NOMO-1 treated with DMSO at 0.1 percent for 48 hours (cell line): ENCODE results near the gene EIF2A.
A peak's percentile ranks its signal among the peaks of the same experiment; 100 is the strongest.
"Not testable (repeated sequence)": the region's sequence is repeated elsewhere in the genome, so short reads cannot be mapped to it uniquely, and the experiment has no call there.

Source experiments
- DNase-seq: peaks from one replicate; lab custom pipeline; 2025; ENCODE audit not compliant: unreplicated experiment; lab: John Stamatoyannopoulos, UW

Gene EIF2A

DNA sequence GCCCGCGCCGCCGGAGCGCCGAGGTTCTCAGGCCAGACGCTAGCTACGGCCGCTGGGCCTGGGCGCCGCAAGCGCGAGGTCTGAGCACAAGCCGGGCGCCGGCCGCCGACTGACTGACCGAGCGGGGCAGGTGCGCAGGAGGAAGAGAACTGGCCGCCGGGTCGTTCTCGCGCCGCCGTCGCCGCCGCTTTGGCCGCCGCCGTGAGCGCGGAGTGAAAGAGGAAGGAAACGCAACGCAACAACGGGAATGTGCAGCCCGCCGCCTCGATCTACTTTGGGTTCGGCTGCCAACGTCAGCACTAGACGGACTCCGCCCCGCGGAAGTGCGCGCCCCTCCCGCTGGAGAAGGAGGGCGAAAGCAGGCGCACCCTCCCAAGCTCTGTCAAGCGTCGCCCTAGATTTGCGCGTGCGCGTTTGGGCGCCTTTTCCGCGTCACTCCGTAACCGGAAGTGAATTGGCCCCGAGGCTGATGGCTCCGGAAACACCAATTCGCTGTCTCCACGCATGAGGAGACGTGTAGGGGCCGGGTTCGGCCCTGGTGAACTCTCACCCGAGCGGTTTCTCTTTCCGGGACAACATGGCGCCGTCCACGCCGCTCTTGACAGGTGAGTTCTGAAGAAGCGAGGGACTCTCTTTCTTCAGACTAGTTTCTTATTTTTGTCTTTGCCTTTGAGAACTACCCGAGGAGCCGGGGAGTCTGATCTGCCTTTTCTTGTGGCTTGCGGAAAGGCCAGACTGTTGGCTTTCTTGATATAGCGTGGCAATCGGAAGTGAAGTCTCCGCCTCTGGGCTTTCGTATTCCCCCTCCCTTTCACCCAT lies at the start of gene EIF2A, which contains the start of gene SERP1:
Gene EIF2A, plus strand, starts transcription at position 562 of the 819 bp plus-strand sequence. Its CDS starts 16 bp downstream, at position 578.
Gene SERP1, minus strand, starts transcription at position 271 of the 819 bp plus-strand sequence. CDS start 361 bp downstream, outside the sequence.
- peak; percentile 100 for DNase-seq

DNA sequence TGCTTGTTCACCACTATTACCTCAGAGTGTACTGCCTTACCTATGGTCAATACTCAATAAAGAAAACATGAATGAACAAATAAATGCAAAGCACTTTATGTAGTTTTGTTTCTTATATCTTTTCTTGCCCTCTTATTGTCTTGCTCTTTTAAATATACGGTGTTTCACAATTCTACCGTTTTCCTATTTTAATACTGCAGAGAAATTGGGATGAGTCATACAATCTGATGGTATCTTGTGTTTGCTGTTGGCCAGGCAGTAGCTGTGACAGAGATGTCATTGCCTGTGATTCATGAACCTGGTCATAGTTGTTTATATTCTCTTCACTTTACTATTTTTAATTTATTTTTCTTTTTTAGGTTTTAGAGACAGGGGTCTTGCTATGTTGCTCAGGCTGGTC lies 48.6 kb upstream of the EIF2A start:
- peak; percentile 41 for DNase-seq

DNA sequence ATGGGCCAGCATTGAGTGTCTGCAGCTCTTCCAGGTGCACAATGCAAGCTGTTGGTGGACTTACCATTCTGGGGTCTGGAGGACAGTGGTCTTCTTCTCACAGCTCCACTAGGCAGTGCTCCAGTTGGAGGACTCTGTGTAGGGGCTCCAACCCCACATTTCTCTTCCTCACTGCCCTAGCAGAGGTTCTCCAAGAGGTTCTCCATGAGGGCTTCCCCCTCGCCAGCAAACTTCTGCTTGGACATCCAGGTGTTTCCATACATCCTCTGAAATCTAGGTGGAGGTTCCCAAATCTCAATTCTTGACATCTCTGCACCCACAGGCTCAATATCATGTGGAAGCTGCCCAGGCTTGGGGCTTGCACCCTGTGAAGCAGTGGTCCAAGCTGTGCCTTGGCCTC lies 45.6 kb upstream of the EIF2A start:
- DNase-seq: not testable (repeated sequence)

DNA sequence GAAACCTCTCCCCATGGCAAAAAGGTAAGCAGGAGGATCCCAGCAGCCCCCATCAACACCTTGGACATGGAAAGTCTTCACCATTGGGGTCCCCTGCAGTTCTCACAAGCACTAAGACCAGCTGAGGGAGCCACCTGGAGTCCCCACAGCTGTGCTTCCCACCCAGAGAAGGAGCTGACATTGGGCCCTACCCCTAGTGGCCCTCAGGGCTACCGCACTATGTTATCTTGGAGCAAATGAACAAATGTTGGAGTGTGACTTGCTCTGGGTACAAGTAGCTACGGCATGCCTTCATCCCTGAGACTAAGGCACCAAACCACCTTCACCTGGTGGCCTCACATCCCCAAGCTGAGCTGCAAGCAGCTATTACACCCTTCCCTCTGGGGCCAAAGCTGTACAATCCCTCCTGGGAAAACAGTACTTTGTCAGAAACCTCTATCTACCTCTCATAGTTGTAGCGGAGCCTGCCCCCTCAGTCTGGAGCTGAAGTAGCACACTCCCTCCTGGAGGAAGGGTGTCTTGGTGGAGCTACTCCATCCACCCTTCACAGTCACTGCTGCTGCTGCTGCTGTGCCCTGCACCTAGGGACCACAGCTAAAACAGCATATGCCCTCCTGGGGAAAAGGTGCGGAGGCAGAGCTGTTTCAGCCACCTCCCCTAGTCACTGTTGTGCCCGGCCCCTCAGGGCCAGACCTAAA lies 43.0 kb upstream of the EIF2A start:
- no peak for DNase-seq

DNA sequence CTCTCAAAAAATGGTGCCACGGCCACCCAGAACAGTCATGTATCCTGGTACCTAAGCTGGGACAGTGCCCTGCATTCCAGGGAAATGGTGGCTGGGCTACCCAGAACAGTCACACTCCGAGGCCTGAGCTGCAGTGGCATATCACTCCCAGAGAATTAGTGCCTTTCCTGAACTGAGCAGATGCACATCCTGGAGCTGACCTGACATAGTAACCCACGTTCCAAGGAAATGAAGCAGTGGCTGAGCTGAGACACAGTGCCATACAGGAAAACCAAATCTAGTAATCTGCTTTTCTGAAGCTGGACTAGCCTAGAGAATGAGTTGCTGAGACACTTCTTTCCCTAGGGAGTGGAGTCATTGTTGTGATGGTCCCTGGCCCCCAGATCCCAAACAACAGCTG lies 42.1 kb upstream of the EIF2A start:
- no peak for DNase-seq

DNA sequence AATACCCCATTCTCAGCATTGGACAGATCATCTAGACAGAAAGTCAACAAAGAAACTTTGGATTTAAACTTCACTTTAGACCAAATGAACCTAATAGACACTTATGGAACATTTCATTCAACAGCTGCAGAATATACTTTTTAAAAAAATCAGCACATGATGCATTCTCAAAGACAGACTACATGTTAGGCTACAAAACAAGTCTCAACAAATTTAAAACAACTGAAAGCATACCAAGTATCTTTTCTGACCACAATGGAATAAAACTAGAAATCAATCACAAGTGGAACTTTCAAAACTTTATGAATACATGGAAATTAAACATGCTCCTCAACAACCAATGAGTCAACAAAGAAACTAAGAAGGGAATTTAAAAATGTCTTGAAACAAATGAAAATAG lies 38.2 kb upstream of the EIF2A start:
- DNase-seq: no peak

GRCh38 chr3:150509780-150510179 lies 36.8 kb upstream of the EIF2A start:
- no peak for DNase-seq

GRCh38 chr3:150511122-150511821 lies 35.3 kb upstream of the EIF2A start:
- no peak for DNase-seq

DNA sequence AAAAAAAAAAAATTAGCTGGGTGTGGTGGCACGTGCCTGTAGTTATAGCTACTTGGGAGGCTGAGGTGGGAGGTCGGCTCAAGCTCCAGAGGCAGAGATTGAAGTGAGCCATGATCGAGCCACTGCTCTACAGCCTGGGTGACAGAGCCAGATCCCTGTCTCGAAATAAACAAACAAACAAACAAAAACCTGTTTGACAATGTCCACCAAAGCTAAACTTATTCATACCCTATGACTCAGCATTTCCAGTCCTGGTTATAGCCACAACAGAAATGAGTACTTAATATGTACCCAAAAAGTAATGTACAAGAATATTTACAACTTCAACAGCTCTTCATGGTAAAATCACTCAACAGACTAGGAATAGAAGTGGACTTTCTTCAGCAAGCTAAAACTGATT lies 31.4 kb upstream of the EIF2A start:
- DNase-seq: no peak

GRCh38 chr3:150519026-150519425 lies 27.6 kb upstream of the EIF2A start:
- no peak for DNase-seq

DNA sequence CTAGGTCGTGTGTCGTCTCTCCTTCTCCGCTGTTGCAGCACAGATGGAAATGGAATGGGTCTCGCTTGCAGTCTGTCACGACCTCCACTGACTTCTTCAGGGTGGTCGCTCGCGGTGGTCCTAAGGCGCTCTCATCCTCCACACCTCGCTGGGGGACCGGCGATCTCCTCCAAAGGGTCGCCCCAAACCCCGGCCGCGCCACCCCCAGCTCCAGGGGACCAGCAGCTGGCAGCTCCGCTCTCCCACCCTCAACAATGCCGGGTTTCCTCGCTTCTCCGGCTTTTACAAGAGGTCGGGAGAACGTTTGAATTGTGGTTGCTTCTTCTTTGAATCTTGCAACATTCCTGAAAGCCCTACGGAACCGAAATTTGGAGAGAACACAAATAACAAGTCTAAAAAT lies 26.2 kb upstream of the EIF2A start:
- DNase-seq: no peak

DNA sequence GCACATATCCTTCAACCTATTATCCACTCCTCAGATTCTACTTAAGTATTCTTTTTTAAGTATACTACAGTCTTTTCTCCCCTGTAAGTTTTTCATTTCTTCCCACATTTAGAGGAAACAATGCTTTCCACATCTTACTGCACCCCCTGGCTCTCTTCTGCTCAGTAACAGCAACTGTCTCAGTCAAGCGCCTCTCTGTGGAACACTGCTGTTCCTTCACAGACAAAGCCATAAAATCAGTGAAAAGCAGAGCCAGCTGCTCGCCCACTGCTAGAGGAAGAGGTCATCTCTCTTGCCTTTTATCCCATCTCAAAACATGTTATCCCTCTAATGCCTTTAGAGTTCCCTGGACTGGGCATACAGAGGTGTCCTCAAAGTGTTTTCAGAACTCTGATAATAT lies 25.1 kb upstream of the EIF2A start:
- DNase-seq: peak; percentile 19

GRCh38 chr3:150523538-150523937 lies 23.0 kb upstream of the EIF2A start:
- DNase-seq: no peak

DNA sequence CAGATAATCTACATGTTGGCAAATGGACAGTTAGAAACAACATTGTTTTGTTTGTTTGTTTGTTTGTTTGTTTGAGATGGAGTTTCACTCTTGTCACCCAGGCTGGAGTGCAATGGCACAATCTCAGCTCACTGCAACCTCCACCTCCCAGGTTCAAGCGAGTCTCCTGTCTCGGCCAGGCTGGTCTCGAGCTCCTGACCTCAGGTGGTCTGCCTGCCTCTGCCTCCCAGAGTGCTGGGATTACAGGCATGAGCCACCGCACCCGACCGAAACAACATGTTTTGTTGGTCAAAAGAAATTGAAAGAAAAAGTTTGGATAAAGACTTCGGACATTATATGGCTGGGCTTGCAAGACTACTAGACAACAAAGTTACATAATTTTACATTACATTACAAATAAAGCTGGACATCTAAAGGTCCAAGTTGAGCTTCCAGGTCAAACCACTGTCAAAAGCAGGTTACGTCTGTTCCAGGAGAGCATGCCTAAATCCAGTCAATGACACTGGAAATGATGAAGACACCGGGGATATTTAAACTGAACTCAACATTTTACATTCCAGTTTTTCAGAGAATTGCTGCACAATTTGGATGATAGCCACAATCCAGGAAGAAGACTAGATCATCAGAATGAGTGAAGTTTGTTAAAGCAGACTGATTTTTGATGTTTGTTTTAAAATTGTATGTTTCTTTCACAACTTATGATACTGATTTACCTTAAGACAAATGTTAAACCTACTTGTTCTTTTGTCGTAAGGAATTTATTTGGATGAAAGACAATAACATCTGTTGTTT lies 18.9 kb upstream of the EIF2A start:
- DNase-seq: no peak

DNA sequence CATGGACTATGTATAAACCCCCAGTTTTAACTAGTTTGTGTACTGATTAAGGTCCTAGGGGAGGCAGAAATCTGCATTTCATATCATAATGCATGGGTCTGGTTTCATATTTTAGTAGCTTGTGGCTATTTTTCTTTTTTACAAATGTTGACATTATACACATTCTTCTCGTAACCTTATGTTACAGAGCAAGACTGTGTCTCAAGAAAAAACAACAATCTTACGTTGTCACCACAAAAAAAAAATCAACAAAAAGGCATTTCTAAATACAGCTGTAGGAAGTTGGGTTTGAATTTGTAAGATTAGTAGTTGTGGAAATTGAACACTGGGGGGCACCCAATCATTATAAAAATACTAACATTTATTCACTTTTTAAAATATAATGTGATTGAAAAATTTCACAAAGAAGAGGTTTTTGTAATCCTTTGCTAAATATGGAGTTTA lies 18.2 kb upstream of the EIF2A start:
- DNase-seq: peak; percentile 44

DNA sequence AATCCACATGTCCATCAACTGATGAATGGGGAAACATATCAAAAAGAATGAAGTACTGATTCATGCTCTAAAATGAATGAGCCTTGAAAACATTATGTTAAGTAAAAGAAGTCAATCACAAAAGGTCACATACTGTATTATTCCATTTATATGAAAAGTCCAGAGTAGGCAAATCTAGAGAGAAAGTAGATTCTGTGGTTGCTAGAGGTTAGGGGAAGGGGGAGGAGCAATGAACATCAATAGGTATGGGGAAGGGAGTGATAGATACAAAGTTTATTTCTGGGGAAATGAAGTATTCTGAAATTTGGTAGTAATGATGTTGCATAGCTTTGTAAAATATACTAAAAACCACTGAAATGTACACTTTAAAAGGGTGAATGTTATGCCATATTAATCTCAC lies 14.8 kb upstream of the EIF2A start:
- DNase-seq: no peak

DNA sequence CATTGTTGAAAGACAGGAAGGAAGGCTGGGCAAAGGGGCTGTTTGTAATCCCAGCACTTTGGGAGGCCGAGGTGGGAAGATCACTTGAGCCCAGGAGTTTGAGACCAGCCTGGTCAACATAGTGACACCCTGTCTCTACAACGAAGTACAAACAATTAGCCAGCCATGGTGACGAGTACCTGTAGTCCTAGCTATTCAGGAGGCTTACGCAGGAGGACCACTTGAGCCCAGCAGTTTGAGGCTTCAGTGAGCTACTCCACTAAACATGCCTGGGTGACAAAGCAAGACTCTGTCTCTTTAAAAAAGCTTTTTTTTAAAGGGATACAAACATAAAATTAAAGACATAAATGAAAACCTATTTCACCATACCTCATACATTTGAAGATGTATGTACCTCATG lies 11.4 kb upstream of the EIF2A start:
- no peak for DNase-seq

- DNase-seq: no peak
Measured at GRCh38 chr3:150538324-150539208, 8.0 kb upstream of the EIF2A start.

- no peak for DNase-seq
Measured at GRCh38 chr3:150540297-150540696, 6.3 kb upstream of the EIF2A start.

DNA sequence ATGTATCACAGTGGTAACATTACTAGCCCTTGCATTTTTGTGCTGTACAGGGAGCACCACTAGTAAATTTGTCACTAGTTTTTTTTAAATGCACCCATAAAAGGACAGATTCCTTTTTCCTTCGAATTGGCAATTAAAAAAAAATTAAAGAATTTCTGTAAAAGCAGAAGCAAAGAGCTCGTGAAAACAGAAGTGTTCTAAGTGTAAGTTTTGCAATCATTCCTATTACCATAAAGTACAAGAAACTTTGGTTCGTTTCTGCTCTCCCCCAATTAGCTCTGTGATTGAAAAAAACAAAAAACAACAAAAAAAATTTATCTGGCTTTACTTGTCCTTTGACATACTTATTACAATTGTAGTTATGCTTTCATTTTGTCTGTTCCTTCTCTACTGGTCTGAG lies 5.6 kb upstream of the EIF2A start:
- DNase-seq: peak; percentile 88
